Pancreas (tissue), 10 donors: ENCODE results near the gene ARHGAP10. TPM values are rescaled to one million over a fixed set of nuclear protein-coding genes. Genes with fewer than 3 reads are reported as not detected.

ENCODE experiments used
- ATAC-seq, 4 donors: fragments of 200-7000 bp; cut with Tn5 transposase; one replicate each; pipeline versions ENCODE4 v1.8.0 to v1.9.1; 2020; ENCODE audit warnings: mild to moderate bottlenecking in 4 of 4, moderate library complexity in 4 of 4
- DNase-seq, 6 donors: peaks; one replicate each; pipeline ENCODE4 v3.0.0-alpha.2; 2020
- FAIRE-seq: peaks from 2 replicates; lab custom pipeline; 2012; peaks lifted over from hg19 to GRCh38; lab: Jason Lieb, UNC
- H3K27ac ChIP-seq, 4 donors: fragments of 200-600 bp; sonication (generic); 1 replicate in 3 of 4; 2 replicates in 1 of 4; pipeline versions ENCODE4 v1.5.0 to v1.8.0; 2020
- H3K27me3 ChIP-seq, 4 donors: fragments of 200-600 bp; one replicate each; pipeline ENCODE4 v1.8.0; 2021
- H3K36me3 ChIP-seq, 3 donors: fragments of 200-600 bp; sonication (generic) in 1 of 3; one replicate each; pipeline versions ENCODE4 v1.5.0 to v1.8.0; 2020 to 2021
- H3K4me1 ChIP-seq, 3 donors: fragments of 200-600 bp; one replicate each; pipeline ENCODE4 v1.8.0; 2021
- H3K4me3 ChIP-seq, 4 donors: fragments of 200-600 bp; sonication (generic) in 2 of 4; one replicate each; pipeline versions ENCODE4 v1.5.0 to v1.8.0; 2020 to 2021
- H3K9me3 ChIP-seq, 4 donors: fragments of 200-600 bp; one replicate each; pipeline ENCODE4 v1.8.0; 2021
- WGBS, 2 donors: extraction: QIAGEN DNeasy Blood & Tissue Kit; methylation state at CpG; one replicate each; pipeline ENCODE4 v1.1.7; 2013; 5-methylcytosine and 5-hydroxymethylcytosine counted together
- intact Hi-C, 3 donors: fragments of 100-400 bp; cut with DNase I; formaldehyde crosslinking; loops; one replicate each; pipeline versions ENCODE4 v1.11.1 to v1.14.2; 2022
- polyA plus RNA-seq, 2 donors: library from polyadenylated mRNA; stranded (reverse); fragments of 200-250 nt; gene quantifications; one replicate each; pipeline ENCODE4 v1.2.3, GENCODE V29; 2013
- total RNA-seq, 6 donors: library from RNA; stranded (reverse); fragmentation: NEBNext Ultra II Directional in 4 of 6; extraction: Animal tissue kit (Norgen Biotek cat#: 25700) in 4 of 6; gene quantifications; one replicate each; pipeline versions ENCODE4 v1.2.1 to v1.2.4, GENCODE V29; 2021 to 2023
- TF ChIP-seq, protein P1 (sequence below), 4 donors: fragments of 200-600 bp; sonication (generic) in 3 of 4; IDR thresholded peaks; one replicate each; pipeline versions ENCODE4 v1.5.0 to v1.8.0; 2021; ENCODE audit warnings: antibody characterized with exemption in 4 of 4
- donor health status: healthy with polysubstance abuse.
- donor health status: DM: no; HTN: no; CAD: no; lungs with moderate emphysema.
- donor health status: DM: no; HTN: no; CAD: no.
- donor health status: control.
- donor health status: control.
- donor health status: Bipolar disorder and iron deficiency.
- donor health status: DM: yes; HTN: yes; CAD: no.
- donor health status: DM: no; HTN: no; CAD: no.
- donor health status: DM: no; HTN: no; CAD: no.
- donor health status: DM: yes; HTN: yes; CAD: no.

ARHGAP10 gene
- total and polyA plus RNA-seq, 8 donors, result 6.3 to 14.8 (median 8.7) TPM

DNA sequence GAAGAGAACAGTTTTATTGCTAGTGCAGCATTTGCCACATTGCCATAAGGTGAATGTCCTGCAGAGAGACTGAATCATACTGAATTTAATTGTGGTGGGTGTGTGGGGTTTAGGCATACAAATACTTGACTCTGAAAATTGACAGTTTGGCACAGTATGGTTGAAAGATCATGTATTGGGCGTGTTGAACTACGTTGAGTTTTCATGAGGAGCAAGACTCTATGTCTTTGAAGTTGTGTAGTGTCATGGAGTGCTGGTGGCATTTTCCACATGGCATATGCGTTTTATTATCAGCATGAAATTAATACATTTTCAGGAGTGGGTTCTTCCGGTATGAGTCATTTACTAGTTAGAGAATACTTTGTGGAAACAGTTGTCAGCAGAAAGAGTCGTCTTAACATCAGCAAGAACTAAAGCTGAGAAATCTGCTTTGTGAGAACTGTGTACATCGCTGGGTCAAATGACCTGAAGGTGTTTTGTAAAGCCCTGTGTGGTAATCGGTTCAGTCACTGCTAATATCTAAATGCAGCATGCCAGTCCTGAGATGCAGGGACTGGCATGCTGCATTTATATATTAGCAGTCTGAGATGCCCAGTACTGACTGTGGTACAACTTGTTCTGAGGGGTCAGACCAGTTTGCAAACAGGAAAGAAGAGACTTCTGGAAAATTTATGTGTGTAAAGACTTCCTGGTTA, 50.3 kb downstream of the ARHGAP10 start:
- DNase-seq, result no peak
- intact Hi-C loops, result no loop called here
- Histone ChIP-seq H3K4me1 (peaks cover 0 to 16% (median 14%) of the 10 kb centered on the region in 3 donors), H3K4me3 (no peak overlapping the region), H3K9me3 (no peaks in the 10 kb centered on the region), H3K27me3 (no peaks in the 10 kb centered on the region), H3K36me3 (no peaks in the 10 kb centered on the region), H3K27ac (peak overlapping the region in 1 of 4 donors; percentile 27)
- no peak for FAIRE-seq
- 63 to 71% methylated on average over 7 of the region's 7 CpGs for WGBS, 2 donors
- ATAC-seq, result peak; percentile 10 to 62 (median 31)
- TF ChIP-seq, protein P1, sequence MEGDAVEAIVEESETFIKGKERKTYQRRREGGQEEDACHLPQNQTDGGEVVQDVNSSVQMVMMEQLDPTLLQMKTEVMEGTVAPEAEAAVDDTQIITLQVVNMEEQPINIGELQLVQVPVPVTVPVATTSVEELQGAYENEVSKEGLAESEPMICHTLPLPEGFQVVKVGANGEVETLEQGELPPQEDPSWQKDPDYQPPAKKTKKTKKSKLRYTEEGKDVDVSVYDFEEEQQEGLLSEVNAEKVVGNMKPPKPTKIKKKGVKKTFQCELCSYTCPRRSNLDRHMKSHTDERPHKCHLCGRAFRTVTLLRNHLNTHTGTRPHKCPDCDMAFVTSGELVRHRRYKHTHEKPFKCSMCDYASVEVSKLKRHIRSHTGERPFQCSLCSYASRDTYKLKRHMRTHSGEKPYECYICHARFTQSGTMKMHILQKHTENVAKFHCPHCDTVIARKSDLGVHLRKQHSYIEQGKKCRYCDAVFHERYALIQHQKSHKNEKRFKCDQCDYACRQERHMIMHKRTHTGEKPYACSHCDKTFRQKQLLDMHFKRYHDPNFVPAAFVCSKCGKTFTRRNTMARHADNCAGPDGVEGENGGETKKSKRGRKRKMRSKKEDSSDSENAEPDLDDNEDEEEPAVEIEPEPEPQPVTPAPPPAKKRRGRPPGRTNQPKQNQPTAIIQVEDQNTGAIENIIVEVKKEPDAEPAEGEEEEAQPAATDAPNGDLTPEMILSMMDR (IDR thresholded peaks at IDR 0.05), result no peak

GRCh38 chr4:147785129-147785528, 53.2 kb downstream of the ARHGAP10 start:
- no peaks in the 10 kb centered on the region for H3K9me3 ChIP-seq
- intact Hi-C loops, result no loop called here
- no peak overlapping the region for H3K27ac ChIP-seq
- FAIRE-seq (no peak), ATAC-seq (no peak), DNase-seq (no peak)
- TF ChIP-seq, protein P1 (IDR thresholded peaks at IDR 0.05), result no peak
- peaks cover 0 to 30% (median 14%) of the 10 kb centered on the region in 3 donors for H3K4me1 ChIP-seq
- H3K36me3 ChIP-seq, result no peaks in the 10 kb centered on the region
- H3K27me3 ChIP-seq, result no peaks in the 10 kb centered on the region
- no peak overlapping the region for H3K4me3 ChIP-seq
- WGBS, 2 donors, result 43 to 50% methylated on average over 2 of the region's 2 CpGs

GRCh38 chr4:147786031-147786430, 54.1 kb downstream of the ARHGAP10 start:
- intact Hi-C loops, result no loop called here
- Histone ChIP-seq H3K4me3 (no peak overlapping the region), H3K4me1 (peaks cover 0 to 36% (median 14%) of the 10 kb centered on the region in 3 donors), H3K27ac (no peak overlapping the region), H3K36me3 (no peaks in the 10 kb centered on the region), H3K9me3 (no peaks in the 10 kb centered on the region), H3K27me3 (no peaks in the 10 kb centered on the region)
- FAIRE-seq (no peak), ATAC-seq (peak in 2 of 4 donors; percentile 50 to 65), DNase-seq (no peak)
- TF ChIP-seq, protein P1 (IDR thresholded peaks at IDR 0.05), result no peak
- WGBS, 2 donors, result 89 to 93% methylated on average over 2 of the region's 2 CpGs

GRCh38 chr4:147786531-147786930, 54.6 kb downstream of the ARHGAP10 start:
- Histone ChIP-seq H3K4me3 (no peak overlapping the region), H3K4me1 (peaks cover 0 to 39% (median 14%) of the 10 kb centered on the region in 3 donors), H3K27me3 (no peaks in the 10 kb centered on the region), H3K36me3 (no peaks in the 10 kb centered on the region), H3K27ac (no peak overlapping the region), H3K9me3 (no peaks in the 10 kb centered on the region)
- DNase-seq (no peak), ATAC-seq (no peak), FAIRE-seq (no peak)
- TF ChIP-seq, protein P1 (IDR thresholded peaks at IDR 0.05), result no peak
- WGBS, 2 donors, result 50 to 53% methylated on average over 2 of the region's 2 CpGs
- intact Hi-C loops, result no loop called here

- 79 to 86% methylated on average over 2 of the region's 2 CpGs for WGBS, 2 donors
- no peak for DNase-seq
- FAIRE-seq, result no peak
- no peaks in the 10 kb centered on the region for H3K36me3 ChIP-seq
- ATAC-seq, result peak in 1 of 4 donors; percentile 16
- peaks cover 0 to 39% (median 14%) of the 10 kb centered on the region in 3 donors for H3K4me1 ChIP-seq
- H3K27me3 ChIP-seq, result no peaks in the 10 kb centered on the region
- intact Hi-C loops, result no loop called here
- TF ChIP-seq, protein P1 (IDR thresholded peaks at IDR 0.05), result no peak
- H3K9me3 ChIP-seq, result no peaks in the 10 kb centered on the region
- no peak overlapping the region for H3K4me3 ChIP-seq
- H3K27ac ChIP-seq, result no peak overlapping the region
These were observed 55.3 kb downstream of the ARHGAP10 start for GRCh38 chr4:147787204-147787603.
